HFFc6 (cell line): ENCODE results near the gene RHEB. TPM values are rescaled to one million over a fixed set of nuclear protein-coding genes. Genes with fewer than 3 reads are reported as not detected.

Experiments
- DNase-seq: peaks from one replicate; pipeline ENCODE4 v3.0.0-alpha.2; 2018
- H3K27ac Mint-ChIP-seq: 2 replicates; pipeline ENCODE4 v1.8.0; 2020; ENCODE audit warnings: mild to moderate bottlenecking, mixed read lengths
- H3K27me3 Mint-ChIP-seq: 2 replicates; pipeline ENCODE4 v1.8.0; 2021; ENCODE audit warnings: mild to moderate bottlenecking, moderate library complexity, mixed read lengths; ENCODE audit not compliant: insufficient read depth
- H3K36me3 Mint-ChIP-seq: 2 replicates; pipeline ENCODE4 v1.8.0; 2021; ENCODE audit warnings: low read depth, mixed read lengths
- H3K4me1 Mint-ChIP-seq: 2 replicates; pipeline ENCODE4 v1.8.0; 2020; ENCODE audit warnings: low read depth, mixed read lengths
- H3K4me3 Mint-ChIP-seq: 2 replicates; pipeline ENCODE4 v1.8.0; 2020; ENCODE audit warnings: mild to moderate bottlenecking, moderate library complexity, mixed read lengths
- H3K9me3 Mint-ChIP-seq: 2 replicates; pipeline ENCODE4 v1.8.0; 2020; ENCODE audit warnings: mild to moderate bottlenecking, mixed read lengths
- CTCF ChIP-seq: fragments of 200-600 bp; sonication (generic); IDR thresholded peaks from 2 replicates; pipeline ENCODE4 v1.5.0; 2021; ENCODE audit warnings: antibody characterized with exemption, mild to moderate bottlenecking
- total RNA-seq, 6 experiments: library from RNA; stranded (reverse); fragmentation: NEBNext Ultra II Directional; extraction: Animal tissue kit (Norgen Biotek cat#: 25700); gene quantifications; 2 replicates in 1 of 6; 3 replicates in 5 of 6; pipeline ENCODE4 v1.2.3, GENCODE V29; 2021

RHEB gene
- total RNA-seq, 6 experiments from 2014 or later = 104 to 122 (median 118) TPM

GRCh38 chr7:151461096-151461941, 58.4 kb downstream of the RHEB start:
- Mint-ChIP-seq H3K4me1 (peaks cover 28% of the 10 kb centered on the region), H3K36me3 (peaks cover 47% of the 10 kb centered on the region), H3K4me3 (no peak overlapping the region), H3K9me3 (peaks cover 25% of the 10 kb centered on the region), H3K27ac (peak overlapping the region; percentile 89; the same call in 1 of the 2 replicates), H3K27me3 (no peaks in the 10 kb centered on the region; the same call in 1 of the 2 replicates)
- TF ChIP-seq CTCF = no peak
- DNase-seq = no peak

DNA sequence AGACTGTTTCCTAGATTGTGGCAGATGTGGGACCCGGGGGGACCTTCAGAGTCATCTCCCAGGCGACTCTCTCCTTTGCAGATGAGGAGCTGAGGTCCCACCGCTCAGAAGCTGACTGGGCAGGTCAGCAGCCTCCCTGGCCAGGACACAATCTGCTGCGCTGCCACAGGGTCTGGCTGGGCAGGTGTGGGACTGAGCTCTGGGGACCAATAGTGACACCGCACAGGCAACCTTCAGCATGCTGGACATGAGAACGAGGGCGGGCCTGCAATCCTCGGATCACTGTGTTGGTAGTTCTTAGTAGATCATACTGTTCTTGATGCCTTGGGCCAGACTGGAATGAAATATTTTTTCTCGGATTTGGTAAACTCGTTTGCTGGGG, 59.2 kb downstream of the RHEB start:
- H3K27me3 Mint-ChIP-seq = no peaks in the 10 kb centered on the region; the same call in none of the 2 replicates
- H3K4me3 Mint-ChIP-seq = peak overlapping the region; percentile 79
- no peak for DNase-seq
- H3K27ac Mint-ChIP-seq = peak overlapping the region; percentile 89
- H3K36me3 Mint-ChIP-seq = peaks cover 38% of the 10 kb centered on the region
- peaks cover 28% of the 10 kb centered on the region for H3K4me1 Mint-ChIP-seq
- peaks cover 25% of the 10 kb centered on the region for H3K9me3 Mint-ChIP-seq
- TF ChIP-seq CTCF = no peak

GRCh38 chr7:151459726-151460473, 59.8 kb downstream of the RHEB start:
- DNase-seq = peak; percentile 85
- Mint-ChIP-seq H3K4me3 (peak overlapping the region; percentile 79), H3K36me3 (peaks cover 33% of the 10 kb centered on the region), H3K27ac (peak overlapping the region; percentile 89), H3K4me1 (peaks cover 28% of the 10 kb centered on the region), H3K27me3 (no peaks in the 10 kb centered on the region; the same call in none of the 2 replicates), H3K9me3 (peaks cover 25% of the 10 kb centered on the region)
- TF ChIP-seq CTCF = peak; percentile 49; the same call in 1 of the 2 replicates

- H3K9me3 Mint-ChIP-seq = peaks cover 8% of the 10 kb centered on the region
- no peak for TF ChIP-seq CTCF
- H3K4me3 Mint-ChIP-seq = no peak overlapping the region
- no peak overlapping the region for H3K27ac Mint-ChIP-seq
- DNase-seq = no peak
- peaks cover 28% of the 10 kb centered on the region for H3K4me1 Mint-ChIP-seq
- peaks cover 5% of the 10 kb centered on the region for H3K27me3 Mint-ChIP-seq
- peaks cover 9% of the 10 kb centered on the region for H3K36me3 Mint-ChIP-seq
Measured at GRCh38 chr7:151457534-151457933, 62.2 kb downstream of the RHEB start.

GRCh38 chr7:151456782-151457181, 62.9 kb downstream of the RHEB start:
- H3K4me1 Mint-ChIP-seq = peaks cover 28% of the 10 kb centered on the region
- no peak overlapping the region for H3K27ac Mint-ChIP-seq
- H3K36me3 Mint-ChIP-seq = peaks cover 2% of the 10 kb centered on the region; the same call in 1 of the 2 replicates
- TF ChIP-seq CTCF = no peak
- H3K9me3 Mint-ChIP-seq = peaks cover under 1% of the 10 kb centered on the region; the same call in 1 of the 2 replicates
- no peak overlapping the region for H3K4me3 Mint-ChIP-seq
- H3K27me3 Mint-ChIP-seq = peaks cover 5% of the 10 kb centered on the region
- DNase-seq = no peak
